K562 (cell line): ENCODE data around the gene MAGT1. TPM values are rescaled to one million over a fixed set of nuclear protein-coding genes. Genes with fewer than 3 reads are reported as not detected.

Experiments used
- ETV5 ChIP-seq: sonication (generic); formaldehyde crosslinking; IDR thresholded peaks from 2 replicates; pipeline ENCODE4 v1.4.0; 2020; ENCODE audit warnings: low read depth, mild to moderate bottlenecking, missing genetic modification reagents
- MCM7 ChIP-seq, 2 experiments: fragments of 450-650 bp; IDR thresholded peaks; 2 replicates each; pipeline ENCODE4 v1.6.1; 2016 to 2018
- NR2C2 ChIP-seq, 2 experiments: fragments of 200-800 bp in 1 of 2; sonication (Bioruptor generic) in 1 of 2; sonication (generic) in 1 of 2; formaldehyde crosslinking in 1 of 2; IDR thresholded peaks; 2 replicates each; pipeline versions ENCODE4 v1.6.1 to v1.8.0; 2016 to 2022; ENCODE audit warnings: mild to moderate bottlenecking in 1 of 2, missing compliant biosample characterization in 1 of 2, missing genetic modification characterization in 1 of 2, missing genetic modification reagents in 1 of 2
- SNRNP70 ChIP-seq: fragments of 200-400 bp; formaldehyde crosslinking; optimal IDR thresholded peaks from 2 replicates; pipeline ENCODE3; 2017; ENCODE audit warnings: low read depth, low read length
- XRCC4 ChIP-seq: IDR thresholded peaks from one replicate; pipeline ENCODE4 v1.6.1; 2011; ENCODE audit not compliant: insufficient read depth, insufficient read length; ENCODE audit errors: extremely low read depth
- ZKSCAN8 ChIP-seq: fragments of 200-800 bp; sonication (Bioruptor generic); IDR thresholded peaks from 2 replicates; pipeline ENCODE4 v1.6.1; 2016; ENCODE audit warnings: missing genetic modification characterization, missing compliant biosample characterization
- ZNF24 ChIP-seq: fragments of 450-650 bp; IDR thresholded peaks from 2 replicates; pipeline ENCODE4 v1.6.1; 2016
- polyA plus RNA-seq, 8 experiments: library from polyadenylated mRNA; depleted of rRNA in 4 of 8; stranded (reverse) in 5 of 8; unstranded in 3 of 8; fragments of >200 nt; fragmentation: Nextera tagmentation in 2 of 8; fragmentation: Illumina TruSeq in 1 of 8; extraction: Ambion mirVana in 2 of 8; extraction: Trizol in 1 of 8; gene quantifications; 2 replicates each; pipeline versions ENCODE4 v1.2.1 to v1.2.3, GENCODE V29; 2011 to 2014; ENCODE audit warnings: inconsistent platforms in 1 of 8, missing spikeins in 1 of 8
- total RNA-seq, 7 experiments: library from RNA; depleted of rRNA in 6 of 7; stranded (reverse); fragments of >200 nt in 6 of 7; fragmentation: Illumina TruSeq in 2 of 7; extraction: Trizol in 2 of 7; gene quantifications; 2 replicates each; pipeline versions ENCODE4 v1.2.1 to v1.2.3, GENCODE V29; 2011 to 2021; ENCODE audit warnings: low replicate concordance in 1 of 7
- TF ChIP-seq, protein P1 (sequence below): fragments of 450-650 bp; IDR thresholded peaks from 2 replicates; pipeline ENCODE4 v1.6.1; 2016; ENCODE audit warnings: mild to moderate bottlenecking
- TF ChIP-seq, protein P2 (sequence below), 2 experiments: fragments of 200-800 bp in 1 of 2; sonication (Bioruptor generic) in 1 of 2; sonication (generic) in 1 of 2; formaldehyde crosslinking in 1 of 2; IDR thresholded peaks in 1 of 2; conservative IDR thresholded peaks in 1 of 2; 2 replicates each; pipeline versions ENCODE4 v1.5.0 to v1.6.1; 2016 to 2020; ENCODE audit warnings: missing compliant biosample characterization in 1 of 2, missing genetic modification characterization in 1 of 2, missing genetic modification reagents in 1 of 2
- TF ChIP-seq, protein P3 (sequence below), 2 experiments: fragments of 450-650 bp; IDR thresholded peaks; 2 replicates each; pipeline ENCODE4 v1.6.1; 2018; ENCODE audit warnings: mild to moderate bottlenecking in 2 of 2, low read depth in 1 of 2; ENCODE audit not compliant: partially characterized antibody in 2 of 2
- TF ChIP-seq, protein P4 (sequence below): fragments of 250-450 bp; sonication (Bioruptor Pico); IDR thresholded peaks from 2 replicates; pipeline ENCODE4 v1.8.0; 2021; ENCODE audit warnings: moderate library complexity, mild to moderate bottlenecking, inconsistent platforms

The MAGT1 gene
- total and polyA plus RNA-seq, 9 of the 15 experiments (the other 6 are each of a cell fraction or from before 2014, with no cell fraction given) = 15.5 to 46.2 (median 28.8) TPM

DNA sequence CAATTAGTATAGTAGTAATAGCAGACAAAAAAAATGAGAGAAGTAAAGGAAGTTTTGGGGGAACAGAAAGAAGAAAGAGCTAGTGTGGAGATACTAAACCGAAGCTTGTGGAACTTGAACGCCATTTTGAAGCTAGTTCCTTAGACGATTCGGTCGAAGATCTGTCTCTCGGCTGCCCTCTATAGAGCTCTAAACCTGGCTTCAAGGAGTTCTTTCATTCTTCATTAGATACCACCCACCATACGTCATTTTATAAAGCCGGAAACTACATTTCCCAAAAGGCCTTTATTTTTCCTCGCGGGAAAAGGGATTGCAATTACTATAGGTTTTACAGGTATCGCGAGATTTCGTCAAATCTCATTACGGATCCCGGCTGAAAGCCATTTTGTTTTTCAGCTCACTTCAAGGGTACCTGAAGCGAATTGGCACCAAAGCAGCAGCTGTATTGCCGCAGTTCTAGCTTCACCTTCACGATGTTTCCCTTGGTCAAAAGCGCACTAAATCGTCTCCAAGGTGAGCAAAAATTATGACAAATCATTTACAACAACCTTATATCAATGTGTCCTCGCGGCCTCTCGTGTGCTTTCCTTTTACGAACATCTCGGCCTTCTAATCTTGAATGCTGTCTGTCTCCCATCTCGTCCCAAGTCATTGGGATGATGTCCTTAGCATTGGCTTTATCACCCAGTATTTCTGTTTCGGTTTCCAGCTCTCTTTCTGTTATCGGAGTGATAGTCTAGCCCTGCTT, 4.0 kb upstream of the MAGT1 start, which contains the start of gene COX7B (continued):
- TF ChIP-seq MCM7 (IDR thresholded peaks at IDR 0.05) = no peak
- TF ChIP-seq, protein P1, sequence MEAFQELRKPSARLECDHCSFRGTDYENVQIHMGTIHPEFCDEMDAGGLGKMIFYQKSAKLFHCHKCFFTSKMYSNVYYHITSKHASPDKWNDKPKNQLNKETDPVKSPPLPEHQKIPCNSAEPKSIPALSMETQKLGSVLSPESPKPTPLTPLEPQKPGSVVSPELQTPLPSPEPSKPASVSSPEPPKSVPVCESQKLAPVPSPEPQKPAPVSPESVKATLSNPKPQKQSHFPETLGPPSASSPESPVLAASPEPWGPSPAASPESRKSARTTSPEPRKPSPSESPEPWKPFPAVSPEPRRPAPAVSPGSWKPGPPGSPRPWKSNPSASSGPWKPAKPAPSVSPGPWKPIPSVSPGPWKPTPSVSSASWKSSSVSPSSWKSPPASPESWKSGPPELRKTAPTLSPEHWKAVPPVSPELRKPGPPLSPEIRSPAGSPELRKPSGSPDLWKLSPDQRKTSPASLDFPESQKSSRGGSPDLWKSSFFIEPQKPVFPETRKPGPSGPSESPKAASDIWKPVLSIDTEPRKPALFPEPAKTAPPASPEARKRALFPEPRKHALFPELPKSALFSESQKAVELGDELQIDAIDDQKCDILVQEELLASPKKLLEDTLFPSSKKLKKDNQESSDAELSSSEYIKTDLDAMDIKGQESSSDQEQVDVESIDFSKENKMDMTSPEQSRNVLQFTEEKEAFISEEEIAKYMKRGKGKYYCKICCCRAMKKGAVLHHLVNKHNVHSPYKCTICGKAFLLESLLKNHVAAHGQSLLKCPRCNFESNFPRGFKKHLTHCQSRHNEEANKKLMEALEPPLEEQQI = 0 out of 2 replicates have a peak, but pooled peaks have one; percentile 15
- TF ChIP-seq, protein P2, sequence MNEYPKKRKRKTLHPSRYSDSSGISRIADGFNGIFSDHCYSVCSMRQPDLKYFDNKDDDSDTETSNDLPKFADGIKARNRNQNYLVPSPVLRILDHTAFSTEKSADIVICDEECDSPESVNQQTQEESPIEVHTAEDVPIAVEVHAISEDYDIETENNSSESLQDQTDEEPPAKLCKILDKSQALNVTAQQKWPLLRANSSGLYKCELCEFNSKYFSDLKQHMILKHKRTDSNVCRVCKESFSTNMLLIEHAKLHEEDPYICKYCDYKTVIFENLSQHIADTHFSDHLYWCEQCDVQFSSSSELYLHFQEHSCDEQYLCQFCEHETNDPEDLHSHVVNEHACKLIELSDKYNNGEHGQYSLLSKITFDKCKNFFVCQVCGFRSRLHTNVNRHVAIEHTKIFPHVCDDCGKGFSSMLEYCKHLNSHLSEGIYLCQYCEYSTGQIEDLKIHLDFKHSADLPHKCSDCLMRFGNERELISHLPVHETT (CRISPR knock-in tag; conservative IDR thresholded peaks at IDR 0.05 in 1 of 2, IDR thresholded peaks at IDR 0.05 in 1 of 2) = 0 out of 4 replicates have a peak, but pooled peaks of 1 of the 2 experiments have one; percentile 43
- no peak for TF ChIP-seq NR2C2 (CRISPR knock-in tag; IDR thresholded peaks at IDR 0.05)
- peak; percentile 33; the same call in 1 of the 2 replicates for TF ChIP-seq NR2C2 (tag; IDR thresholded peaks at IDR 0.05)
- TF ChIP-seq ETV5 = no peak
- no peak for TF ChIP-seq XRCC4
- TF ChIP-seq ZNF24 = no peak
- TF ChIP-seq, protein P3, sequence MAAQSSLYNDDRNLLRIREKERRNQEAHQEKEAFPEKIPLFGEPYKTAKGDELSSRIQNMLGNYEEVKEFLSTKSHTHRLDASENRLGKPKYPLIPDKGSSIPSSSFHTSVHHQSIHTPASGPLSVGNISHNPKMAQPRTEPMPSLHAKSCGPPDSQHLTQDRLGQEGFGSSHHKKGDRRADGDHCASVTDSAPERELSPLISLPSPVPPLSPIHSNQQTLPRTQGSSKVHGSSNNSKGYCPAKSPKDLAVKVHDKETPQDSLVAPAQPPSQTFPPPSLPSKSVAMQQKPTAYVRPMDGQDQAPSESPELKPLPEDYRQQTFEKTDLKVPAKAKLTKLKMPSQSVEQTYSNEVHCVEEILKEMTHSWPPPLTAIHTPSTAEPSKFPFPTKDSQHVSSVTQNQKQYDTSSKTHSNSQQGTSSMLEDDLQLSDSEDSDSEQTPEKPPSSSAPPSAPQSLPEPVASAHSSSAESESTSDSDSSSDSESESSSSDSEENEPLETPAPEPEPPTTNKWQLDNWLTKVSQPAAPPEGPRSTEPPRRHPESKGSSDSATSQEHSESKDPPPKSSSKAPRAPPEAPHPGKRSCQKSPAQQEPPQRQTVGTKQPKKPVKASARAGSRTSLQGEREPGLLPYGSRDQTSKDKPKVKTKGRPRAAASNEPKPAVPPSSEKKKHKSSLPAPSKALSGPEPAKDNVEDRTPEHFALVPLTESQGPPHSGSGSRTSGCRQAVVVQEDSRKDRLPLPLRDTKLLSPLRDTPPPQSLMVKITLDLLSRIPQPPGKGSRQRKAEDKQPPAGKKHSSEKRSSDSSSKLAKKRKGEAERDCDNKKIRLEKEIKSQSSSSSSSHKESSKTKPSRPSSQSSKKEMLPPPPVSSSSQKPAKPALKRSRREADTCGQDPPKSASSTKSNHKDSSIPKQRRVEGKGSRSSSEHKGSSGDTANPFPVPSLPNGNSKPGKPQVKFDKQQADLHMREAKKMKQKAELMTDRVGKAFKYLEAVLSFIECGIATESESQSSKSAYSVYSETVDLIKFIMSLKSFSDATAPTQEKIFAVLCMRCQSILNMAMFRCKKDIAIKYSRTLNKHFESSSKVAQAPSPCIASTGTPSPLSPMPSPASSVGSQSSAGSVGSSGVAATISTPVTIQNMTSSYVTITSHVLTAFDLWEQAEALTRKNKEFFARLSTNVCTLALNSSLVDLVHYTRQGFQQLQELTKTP (IDR thresholded peaks at IDR 0.05; ENCODE audit: low read depth in 1 of 2, partially characterized antibody in 2 of 2) = peak; percentile 17 to 33
- TF ChIP-seq ZKSCAN8 (CRISPR knock-in tag) = 0 out of 2 replicates have a peak, but pooled peaks have one; percentile 34
- TF ChIP-seq, protein P4, sequence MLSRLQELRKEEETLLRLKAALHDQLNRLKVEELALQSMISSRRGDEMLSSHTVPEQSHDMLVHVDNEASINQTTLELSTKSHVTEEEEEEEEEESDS (CRISPR knock-in tag) = no peak
- TF ChIP-seq SNRNP70 = no peak
